NOMO-1 treated with DMSO at 0.1 percent for 48 hours (cell line): ENCODE results near the gene PTTG1.
A peak's percentile ranks its signal among the peaks of the same experiment; 100 is the strongest.
"Not testable (repeated sequence)": the region's sequence is repeated elsewhere in the genome, so short reads cannot be mapped to it uniquely, and the experiment has no call there.

Source experiments
- DNase-seq: peaks from one replicate; lab custom pipeline; 2025; ENCODE audit not compliant: unreplicated experiment; lab: John Stamatoyannopoulos, UW

PTTG1 gene

GRCh38 chr5:160420331-160420610, 1.4 kb upstream of the PTTG1 start:
- no peak for DNase-seq

- DNase-seq, result no peak
Observed at GRCh38 chr5:160423099-160423498, 1.4 kb downstream of the PTTG1 start.

- no peak for DNase-seq
Observed at GRCh38 chr5:160427607-160428006, 6.0 kb downstream of the PTTG1 start.

- DNase-seq, result no peak
Observed at GRCh38 chr5:160432196-160432595, 10.5 kb downstream of the PTTG1 start.

- no peak for DNase-seq
Observed at GRCh38 chr5:160432787-160433186, 11.1 kb downstream of the PTTG1 start.

- DNase-seq, result no peak
Observed at GRCh38 chr5:160434022-160434531, 12.4 kb downstream of the PTTG1 start.

- DNase-seq, result no peak
Observed at GRCh38 chr5:160435532-160435931, 13.9 kb downstream of the PTTG1 start.

GRCh38 chr5:160436017-160436416, 14.4 kb downstream of the PTTG1 start:
- DNase-seq, result no peak

- DNase-seq, result not testable (repeated sequence)
Observed at GRCh38 chr5:160436661-160437060, 15.0 kb downstream of the PTTG1 start.

GRCh38 chr5:160437271-160437670, 15.6 kb downstream of the PTTG1 start:
- no peak for DNase-seq

- DNase-seq, result peak; percentile 67
Observed at GRCh38 chr5:160438316-160439204, 16.9 kb downstream of the PTTG1 start.

- DNase-seq, result peak; percentile 66
Observed at GRCh38 chr5:160439205-160439600, 17.5 kb downstream of the PTTG1 start.

- no peak for DNase-seq
Observed at GRCh38 chr5:160441311-160441781, 19.7 kb downstream of the PTTG1 start.

- DNase-seq, result no peak
Observed at GRCh38 chr5:160442824-160443431, 21.3 kb downstream of the PTTG1 start.

GRCh38 chr5:160444407-160444806, 22.8 kb downstream of the PTTG1 start:
- DNase-seq, result no peak

GRCh38 chr5:160445132-160445531, 23.5 kb downstream of the PTTG1 start:
- DNase-seq, result no peak

GRCh38 chr5:160445751-160446150, 24.1 kb downstream of the PTTG1 start:
- DNase-seq, result no peak

- no peak for DNase-seq
Observed at GRCh38 chr5:160448886-160449285, 27.2 kb downstream of the PTTG1 start.

GRCh38 chr5:160449458-160449857, 27.8 kb downstream of the PTTG1 start:
- DNase-seq, result no peak

GRCh38 chr5:160450164-160450932, 28.7 kb downstream of the PTTG1 start:
- no peak for DNase-seq

- DNase-seq, result no peak
Observed at GRCh38 chr5:160451281-160451680, 29.6 kb downstream of the PTTG1 start.

GRCh38 chr5:160452036-160452435, 30.4 kb downstream of the PTTG1 start:
- DNase-seq, result no peak
